Skeletal muscle tissue (tissue), 4 donors: Measurements from ENCODE around the gene VSTM2L. TPM values are rescaled to one million over a fixed set of nuclear protein-coding genes. Genes with fewer than 3 reads are reported as not detected.

Source experiments
- H3K27ac ChIP-seq: one replicate; pipeline ENCODE4 v1.7.0; 2013; ENCODE audit warnings: mild to moderate bottlenecking, low read depth, low read length, inconsistent platforms
- H3K27me3 ChIP-seq, 3 donors: one replicate each; pipeline ENCODE4 v1.7.0; 2013; ENCODE audit warnings: low read length in 3 of 3; ENCODE audit not compliant: control insufficient read depth in 3 of 3, insufficient read depth in 3 of 3
- H3K36me3 ChIP-seq, 3 donors: one replicate each; pipeline ENCODE4 v1.7.0; 2013; ENCODE audit warnings: low read length in 3 of 3; ENCODE audit not compliant: control insufficient read depth in 3 of 3, insufficient read depth in 3 of 3
- H3K4me1 ChIP-seq, 3 donors: one replicate each; pipeline ENCODE4 v1.7.0; 2013; ENCODE audit warnings: low read length in 3 of 3, mild to moderate bottlenecking in 3 of 3; ENCODE audit not compliant: control insufficient read depth in 3 of 3, insufficient read depth in 3 of 3
- H3K4me3 ChIP-seq, 3 donors: one replicate each; pipeline ENCODE4 v1.7.0; 2013; ENCODE audit warnings: low read length in 3 of 3
- H3K9ac ChIP-seq, 3 donors: one replicate each; pipeline ENCODE4 v1.7.0; 2013; ENCODE audit warnings: low read length in 3 of 3, mild to moderate bottlenecking in 3 of 3, moderate library complexity in 2 of 3, low read depth in 1 of 3
- H3K9me3 ChIP-seq, 3 donors: one replicate each; pipeline ENCODE4 v1.7.0; 2013; ENCODE audit warnings: low read length in 3 of 3; ENCODE audit not compliant: control insufficient read depth in 3 of 3
- total RNA-seq: library from RNA; depleted of rRNA; stranded (reverse); fragments of >200 nt; gene quantifications from one replicate; pipeline ENCODE4 v1.2.3, GENCODE V29; 2014
- donor health status: Osteomylitis.

VSTM2L gene
- total RNA-seq, 1 donor from 2014 or later, result not detected

DNA sequence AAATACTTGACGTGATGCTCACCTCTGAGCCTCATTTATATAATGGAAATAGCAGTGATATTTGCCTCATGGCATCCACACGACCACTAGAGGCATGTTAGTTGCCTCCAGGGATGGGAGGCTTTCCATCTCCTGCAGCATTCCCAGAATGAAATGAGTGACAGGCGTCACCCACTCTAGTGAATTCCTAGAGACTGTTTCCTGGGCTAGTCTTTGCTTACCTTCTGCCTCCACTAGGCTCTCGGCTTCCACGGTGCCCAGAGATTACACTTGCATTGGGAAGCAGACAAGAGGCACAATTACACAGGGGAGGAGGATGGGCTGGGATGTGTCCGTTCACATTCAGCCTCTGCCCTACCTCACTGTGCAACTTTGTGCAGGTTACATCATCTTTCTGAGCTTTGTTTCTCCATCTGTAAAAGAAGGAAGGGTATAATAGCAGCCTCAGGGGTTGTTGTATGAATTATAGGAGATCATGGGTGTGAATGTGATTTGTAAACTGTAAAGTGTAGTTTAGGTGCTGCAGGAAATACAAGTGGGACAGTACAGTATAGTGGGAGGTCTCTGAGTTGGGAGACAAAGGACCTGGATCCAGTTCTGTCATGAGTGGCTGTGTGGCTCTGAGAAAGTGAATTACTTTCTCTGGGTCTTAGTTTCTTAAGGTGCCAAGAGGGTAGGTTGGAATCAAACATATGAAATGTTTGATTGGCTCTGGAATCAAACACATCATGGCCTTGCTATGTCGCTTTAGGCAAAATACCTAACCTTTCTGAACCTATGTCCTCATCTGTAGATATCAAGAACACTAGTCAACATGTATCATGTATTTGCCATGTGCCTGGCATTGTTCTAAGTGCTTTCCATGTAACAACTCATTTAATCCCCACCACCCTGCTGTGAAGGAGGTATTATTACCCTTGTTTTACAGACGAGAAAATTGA is 3.6 kb upstream of the VSTM2L start:
- H3K27ac ChIP-seq, result no peak overlapping the region
- no peak overlapping the region for H3K9ac ChIP-seq

DNA sequence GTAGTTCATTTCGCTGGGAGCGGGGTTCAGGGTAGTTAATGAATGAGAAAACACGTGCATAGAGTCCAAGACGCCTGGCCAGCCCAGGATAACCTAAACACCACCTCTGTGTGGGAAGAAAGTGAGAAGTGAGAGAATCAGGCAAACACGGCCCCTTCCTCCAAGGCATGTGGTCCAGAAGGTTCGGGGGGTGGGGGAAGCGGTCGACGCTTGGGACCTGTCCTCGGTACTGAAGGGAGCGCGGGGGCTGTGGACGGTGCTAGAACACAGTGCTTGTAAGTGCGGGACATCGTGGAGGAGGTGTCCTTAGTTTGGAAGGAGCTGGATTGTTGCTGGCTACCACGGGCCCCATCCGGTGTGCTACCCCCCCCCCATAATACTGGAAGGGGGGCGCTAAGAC is 1.7 kb upstream of the VSTM2L start:
- H3K9me3 ChIP-seq, result no peaks in the 10 kb centered on the region
- no peak overlapping the region for H3K27ac ChIP-seq
- H3K4me3 ChIP-seq, result no peak overlapping the region
- H3K27me3 ChIP-seq, result peaks cover 45 to 50% (median 46%) of the 10 kb centered on the region in 3 donors
- no peak overlapping the region for H3K9ac ChIP-seq
- peaks cover 0 to 23% (median 0%) of the 10 kb centered on the region in 3 donors for H3K4me1 ChIP-seq
- no peaks in the 10 kb centered on the region for H3K36me3 ChIP-seq

More for the DNA sequence above, 3.6 kb upstream of the VSTM2L start:
- Histone ChIP-seq H3K9me3 (no peaks in the 10 kb centered on the region), H3K36me3 (no peaks in the 10 kb centered on the region), H3K4me3 (no peak overlapping the region), H3K27me3 (peaks cover 33 to 39% (median 33%) of the 10 kb centered on the region in 3 donors), H3K4me1 (peaks cover 0 to 23% (median 0%) of the 10 kb centered on the region in 3 donors)

DNA sequence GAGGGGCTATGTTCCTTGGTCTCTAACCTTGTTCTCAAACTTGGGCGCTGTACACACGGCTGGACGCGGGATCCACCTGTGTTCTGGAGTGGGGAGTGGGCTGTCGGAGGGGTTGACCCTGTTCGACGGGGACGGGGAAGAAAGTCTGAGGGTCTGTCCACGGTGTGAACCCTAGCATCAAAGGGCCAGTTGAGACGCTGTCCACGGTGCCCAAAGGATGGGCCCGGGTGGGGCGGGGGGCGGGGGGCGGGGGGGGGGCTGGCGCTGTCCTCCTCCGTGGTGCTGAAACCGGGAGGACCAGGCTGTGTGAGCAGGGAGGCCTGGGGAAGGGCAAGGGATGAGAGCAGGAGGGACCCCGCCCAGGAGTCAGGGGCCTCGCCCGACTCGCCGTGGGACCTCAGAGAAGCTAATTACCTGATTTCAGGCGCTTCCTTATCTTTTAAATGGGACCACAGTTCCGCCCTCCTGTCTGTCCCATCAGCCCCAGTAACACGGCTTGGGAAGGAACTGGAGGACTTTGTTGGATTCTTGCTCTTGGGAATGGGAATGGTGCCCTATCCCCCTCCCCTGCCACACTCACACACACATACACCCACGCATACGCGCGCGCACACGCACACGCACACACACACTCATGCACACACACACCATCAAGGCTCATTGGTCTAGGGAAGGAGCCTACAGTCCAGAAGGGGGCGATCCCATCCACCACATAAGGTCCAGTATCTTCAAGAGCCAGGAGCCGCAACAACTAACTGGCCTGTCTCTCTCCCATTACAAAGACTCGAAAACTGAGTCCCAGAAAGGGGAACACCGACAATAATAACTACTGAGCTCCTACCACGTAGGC is 1.0 kb upstream of the VSTM2L start:
- Histone ChIP-seq H3K9ac (no peak overlapping the region), H3K27ac (no peak overlapping the region), H3K9me3 (no peaks in the 10 kb centered on the region), H3K36me3 (no peaks in the 10 kb centered on the region), H3K4me3 (no peak overlapping the region), H3K27me3 (peaks cover 46 to 56% (median 51%) of the 10 kb centered on the region in 3 donors), H3K4me1 (peaks cover 0 to 23% (median 0%) of the 10 kb centered on the region in 3 donors)

DNA sequence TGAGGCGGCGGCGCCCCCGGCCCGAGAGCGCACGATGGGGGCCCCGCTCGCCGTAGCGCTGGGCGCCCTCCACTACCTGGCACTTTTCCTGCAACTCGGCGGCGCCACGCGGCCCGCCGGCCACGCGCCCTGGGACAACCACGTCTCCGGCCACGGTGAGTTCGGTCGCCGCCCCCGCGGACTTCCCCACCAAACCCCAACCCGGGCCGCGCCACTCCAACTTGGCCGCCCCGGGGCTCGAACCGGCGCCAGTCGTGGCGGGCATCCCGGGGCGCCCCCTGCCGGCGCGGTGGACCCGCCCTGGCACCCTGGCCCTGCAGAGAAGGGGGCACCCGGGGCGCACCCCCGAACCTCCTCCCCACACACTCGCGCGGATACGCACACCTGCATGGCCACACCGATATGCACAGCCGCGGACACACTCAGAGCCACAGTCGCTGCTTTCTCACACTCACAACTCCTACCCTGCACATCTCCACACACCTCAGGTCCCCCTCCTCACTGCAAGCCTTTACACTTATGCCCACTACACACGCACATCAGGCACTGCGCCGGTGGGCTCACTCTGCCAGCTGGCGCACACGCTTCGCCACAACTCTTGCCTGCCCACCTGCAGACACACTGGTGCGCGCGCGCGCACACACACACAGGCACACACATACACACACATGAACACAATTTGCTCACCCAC is 535 bp downstream of the VSTM2L start:
- Histone ChIP-seq H3K9ac (no peak overlapping the region), H3K27me3 (peaks cover 46 to 63% (median 51%) of the 10 kb centered on the region in 3 donors), H3K4me1 (peaks cover 0 to 20% (median 0%) of the 10 kb centered on the region in 3 donors), H3K4me3 (no peak overlapping the region), H3K36me3 (no peaks in the 10 kb centered on the region), H3K27ac (no peak overlapping the region), H3K9me3 (no peaks in the 10 kb centered on the region)

DNA sequence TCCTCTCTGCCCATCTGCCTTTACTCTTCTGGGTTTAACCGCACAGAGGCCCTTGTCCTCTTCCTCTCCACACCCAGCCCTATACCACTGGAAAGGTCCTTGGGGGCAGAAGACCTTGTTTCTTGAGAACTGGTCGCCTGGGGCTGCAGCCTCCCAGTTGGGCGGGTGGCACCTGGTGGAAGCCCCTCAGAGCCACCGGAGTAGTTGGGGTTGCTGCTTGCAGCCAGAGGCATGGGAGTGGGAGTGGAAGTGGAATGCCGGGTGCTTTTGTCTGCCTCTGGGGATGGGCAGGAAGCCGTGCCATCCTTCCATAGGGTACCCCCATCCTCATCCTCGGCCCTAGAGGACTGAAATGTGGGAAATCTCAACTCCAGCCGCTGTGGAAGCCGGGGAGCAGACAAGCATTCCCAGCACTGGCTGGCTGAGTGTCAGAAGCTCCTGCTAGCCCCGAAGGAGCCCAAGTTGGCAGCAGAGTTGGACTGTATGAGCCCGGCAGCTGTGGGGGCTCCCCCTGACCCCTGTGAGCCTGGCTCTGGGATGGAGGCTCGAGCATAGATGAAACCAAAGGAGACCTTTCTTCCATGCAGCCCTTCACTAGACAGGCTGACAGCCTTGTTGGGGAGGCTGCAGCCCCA is 1.2 kb downstream of the VSTM2L start:
- Histone ChIP-seq H3K27ac (no peak overlapping the region), H3K27me3 (peaks cover 46 to 69% (median 55%) of the 10 kb centered on the region in 3 donors), H3K4me3 (no peak overlapping the region), H3K9ac (no peak overlapping the region), H3K36me3 (no peaks in the 10 kb centered on the region), H3K4me1 (peaks cover 0 to 13% (median 0%) of the 10 kb centered on the region in 3 donors), H3K9me3 (no peaks in the 10 kb centered on the region)

DNA sequence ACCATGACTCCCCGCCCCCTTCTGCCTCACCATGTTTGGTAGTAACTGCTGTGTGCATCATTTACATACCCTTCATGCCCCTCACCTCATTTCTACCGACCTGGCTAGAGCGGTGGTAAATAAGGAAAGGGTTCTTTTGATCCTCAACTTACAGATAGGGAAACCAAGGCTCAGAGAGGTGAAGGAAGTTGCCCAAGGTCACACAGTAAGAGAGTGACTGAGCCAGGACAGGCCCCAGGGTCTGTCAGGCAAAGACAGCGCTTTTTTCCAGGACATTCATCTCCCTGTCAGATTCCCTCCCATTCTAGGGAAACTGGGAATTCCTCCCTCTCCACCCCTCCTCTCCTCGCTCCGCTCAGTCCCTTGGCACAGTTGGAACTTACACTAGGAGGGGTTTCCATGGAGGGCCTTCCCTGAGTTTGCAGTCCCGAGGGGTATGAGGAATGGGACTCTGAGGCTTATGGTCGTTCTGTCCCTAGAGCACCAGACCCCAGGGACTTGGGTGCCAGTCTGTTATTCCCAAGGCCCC is 2.0 kb downstream of the VSTM2L start:
- Histone ChIP-seq H3K9me3 (no peaks in the 10 kb centered on the region), H3K4me3 (no peak overlapping the region), H3K9ac (no peak overlapping the region), H3K27me3 (peaks cover 50 to 75% (median 61%) of the 10 kb centered on the region in 3 donors), H3K36me3 (no peaks in the 10 kb centered on the region), H3K4me1 (peaks cover 0 to 6% (median 0%) of the 10 kb centered on the region in 3 donors), H3K27ac (no peak overlapping the region)

DNA sequence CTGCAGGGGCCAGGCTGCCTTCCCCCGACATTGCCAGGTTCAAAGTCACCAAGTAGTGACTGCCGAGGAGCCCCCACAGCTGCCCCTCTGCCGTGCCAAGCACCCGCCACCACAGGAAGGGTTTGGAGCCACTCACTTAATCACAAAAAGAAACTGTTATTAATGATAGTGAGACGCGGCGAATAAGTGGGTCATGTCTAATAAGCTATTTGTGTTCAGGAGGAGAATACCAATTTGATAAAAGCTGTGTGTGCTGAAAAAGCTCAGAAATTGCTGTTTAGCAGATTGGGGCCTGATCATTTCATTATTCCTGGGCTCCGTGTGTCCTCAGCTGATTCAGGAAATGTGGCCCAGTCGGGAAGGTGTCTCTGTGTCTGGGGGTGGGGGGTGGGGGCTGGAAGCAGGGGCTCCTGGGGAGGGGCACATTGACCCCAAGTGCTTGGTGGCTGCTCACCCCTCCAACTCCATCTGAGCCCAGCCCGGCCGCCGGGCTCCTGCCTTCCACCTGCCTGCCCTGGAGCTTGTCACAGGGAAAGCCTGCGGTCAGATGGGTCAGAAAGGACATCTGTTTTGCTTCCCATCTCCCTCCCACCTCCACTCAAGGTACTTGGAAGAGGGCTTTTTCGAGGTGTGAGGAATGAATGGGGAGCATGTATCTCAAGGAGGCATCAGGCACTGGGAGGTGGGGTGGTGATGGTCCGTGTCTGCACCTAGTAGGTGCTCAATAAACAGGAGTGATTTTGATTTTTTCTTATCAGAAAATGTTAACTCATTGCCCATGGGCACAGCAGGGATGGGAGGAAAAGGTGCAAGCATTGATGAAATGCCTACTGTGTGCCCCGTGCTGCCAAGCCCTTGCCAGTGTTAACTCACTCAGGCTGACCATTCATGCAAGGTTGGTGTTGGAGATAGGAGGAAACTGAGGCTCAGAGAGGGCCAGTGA is 3.0 kb downstream of the VSTM2L start:
- no peaks in the 10 kb centered on the region for H3K9me3 ChIP-seq
- peaks cover 48 to 74% (median 58%) of the 10 kb centered on the region in 3 donors for H3K27me3 ChIP-seq
- H3K9ac ChIP-seq, result no peak overlapping the region
- peaks cover 0 to 6% (median 0%) of the 10 kb centered on the region in 3 donors for H3K4me1 ChIP-seq
- H3K36me3 ChIP-seq, result no peaks in the 10 kb centered on the region
- H3K4me3 ChIP-seq, result no peak overlapping the region
- no peak overlapping the region for H3K27ac ChIP-seq

DNA sequence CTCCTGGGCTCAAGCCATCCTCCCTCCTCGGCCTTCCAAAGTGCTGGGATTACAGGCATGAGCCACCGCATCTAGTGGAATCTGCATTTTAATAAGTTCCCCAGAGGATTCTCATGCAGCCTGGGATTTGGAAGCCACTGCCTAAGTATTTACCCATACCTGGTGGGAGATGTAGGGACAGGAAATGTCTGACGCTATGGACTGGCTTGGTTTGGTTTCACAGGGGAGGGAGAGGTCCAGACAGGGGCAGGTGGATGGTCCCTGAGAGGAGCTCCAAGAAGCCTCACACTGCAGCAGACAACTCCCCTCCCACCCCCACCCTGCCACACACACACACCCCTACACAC is 4.4 kb downstream of the VSTM2L start:
- H3K4me3 ChIP-seq, result no peak overlapping the region
- no peaks in the 10 kb centered on the region for H3K36me3 ChIP-seq
- H3K27me3 ChIP-seq, result peaks cover 47 to 74% (median 58%) of the 10 kb centered on the region in 3 donors
- no peak overlapping the region for H3K9ac ChIP-seq
- H3K27ac ChIP-seq, result no peak overlapping the region
- peaks cover 0 to 2% (median 0%) of the 10 kb centered on the region in 3 donors for H3K4me1 ChIP-seq
- no peaks in the 10 kb centered on the region for H3K9me3 ChIP-seq
